Neural cell (in vitro differentiated cells): ENCODE data around the gene ST3GAL4. TPM values are rescaled to one million over a fixed set of nuclear protein-coding genes. Genes with fewer than 3 reads are reported as not detected.

Experiments used
- H2AFZ ChIP-seq: fragments of 200-600, 300-800 bp; sonication (generic), shearing (Covaris generic); 2 replicates; pipeline ENCODE4 v1.6.0; 2014; ENCODE audit warnings: low read depth, mild to moderate bottlenecking, antibody characterized with exemption, low read length, moderate library complexity
- H3F3A ChIP-seq: fragments of 200-600 bp; shearing (Covaris generic); 2 replicates; pipeline ENCODE4 v1.6.1; 2016; ENCODE audit warnings: mild to moderate bottlenecking, moderate library complexity, mixed read lengths, antibody characterized with exemption, low read length; ENCODE audit not compliant: insufficient read depth, poor library complexity, severe bottlenecking
- H3K27ac ChIP-seq: fragments of 200-600, 300-800 bp; sonication (generic), shearing (Covaris generic); 2 replicates; pipeline ENCODE4 v1.5.1; 2014; ENCODE audit warnings: mild to moderate bottlenecking, low read length, moderate library complexity
- H3K27me3 ChIP-seq: fragments of 300-800, 200-600 bp; sonication (generic), shearing (Covaris generic); 2 replicates; pipeline ENCODE4 v1.6.0; 2014; ENCODE audit warnings: mild to moderate bottlenecking, low read depth, low read length, moderate library complexity; ENCODE audit not compliant: insufficient read depth
- H3K36me3 ChIP-seq: fragments of 300-800, 200-600 bp; sonication (generic), shearing (Covaris generic); 2 replicates; pipeline ENCODE4 v1.5.1; 2014; ENCODE audit warnings: mild to moderate bottlenecking, antibody characterized with exemption, low read length, moderate library complexity; ENCODE audit not compliant: insufficient read depth
- H3K4me2 ChIP-seq: fragments of 300-800, 200-600 bp; sonication (generic), shearing (Covaris generic); 2 replicates; pipeline ENCODE4 v1.6.0; 2014; ENCODE audit warnings: mild to moderate bottlenecking, low read length
- H3K4me3 ChIP-seq: fragments of 300-800, 200-600 bp; sonication (generic), shearing (Covaris generic); 2 replicates; pipeline ENCODE4 v1.5.1; 2014; ENCODE audit warnings: mild to moderate bottlenecking, low read length, moderate library complexity
- H3K79me2 ChIP-seq: fragments of 200-600 bp; shearing (Covaris generic); replicated peaks from 2 replicates; pipeline ENCODE4 v1.6.0; 2014; ENCODE audit warnings: mild to moderate bottlenecking, low read length, moderate library complexity; ENCODE audit not compliant: insufficient read depth
- H3K9ac ChIP-seq: fragments of 300-800, 200-600 bp; sonication (generic), shearing (Covaris generic); 2 replicates; pipeline ENCODE4 v1.6.1; 2016; ENCODE audit warnings: mild to moderate bottlenecking, low read length, mixed read lengths
- H3K9me2 ChIP-seq: fragments of 200-600 bp; shearing (Covaris generic); 2 replicates; pipeline ENCODE4 v1.6.1; 2016; ENCODE audit warnings: mild to moderate bottlenecking, low read length, mixed read lengths; ENCODE audit not compliant: insufficient read depth
- H3K9me3 ChIP-seq: fragments of 200-600, 300-800 bp; sonication (generic), shearing (Covaris generic); 2 replicates; pipeline ENCODE4 v1.6.1; 2016; ENCODE audit warnings: mild to moderate bottlenecking, mixed run types, low read length, moderate library complexity, mixed read lengths
- H4K20me1 ChIP-seq: fragments of 200-600 bp; shearing (Covaris generic); 2 replicates; pipeline ENCODE4 v1.6.1; 2016; ENCODE audit warnings: mild to moderate bottlenecking, mixed run types; ENCODE audit not compliant: insufficient read depth
- CTCF ChIP-seq: fragments of 450-650 bp; IDR thresholded peaks from 2 replicates; pipeline ENCODE4 v1.5.1; 2014; ENCODE audit warnings: antibody characterized with exemption, mild to moderate bottlenecking, moderate library complexity; ENCODE audit not compliant: poor library complexity, severe bottlenecking
- EP300 ChIP-seq: fragments of 450-650 bp; conservative IDR thresholded peaks from 2 replicates; pipeline ENCODE4 v1.6.1; 2014; ENCODE audit warnings: antibody characterized with exemption, mild to moderate bottlenecking, moderate library complexity; ENCODE audit not compliant: poor library complexity, severe bottlenecking
- EZH2 ChIP-seq: fragments of 200-600, 300-800 bp; shearing (Covaris generic), sonication (generic); IDR thresholded peaks from 2 replicates; pipeline ENCODE4 v1.6.1; 2014; ENCODE audit warnings: antibody characterized with exemption, low read length, borderline replicate concordance, mild to moderate bottlenecking; ENCODE audit not compliant: insufficient read depth, poor library complexity, severe bottlenecking
- MXI1 ChIP-seq: fragments of 450-650 bp; conservative IDR thresholded peaks from 2 replicates; pipeline ENCODE4 v1.6.1; 2014; ENCODE audit warnings: antibody characterized with exemption, mild to moderate bottlenecking; ENCODE audit not compliant: poor library complexity, severe bottlenecking
- POLR2AphosphoS5 ChIP-seq: IDR thresholded peaks from 2 replicates; pipeline ENCODE4 v1.6.1; 2012
- RAD21 ChIP-seq: fragments of 450-650 bp; conservative IDR thresholded peaks from 2 replicates; pipeline ENCODE4 v1.6.1; 2014; ENCODE audit warnings: antibody characterized with exemption, mild to moderate bottlenecking, moderate library complexity
- SMC3 ChIP-seq: fragments of 450-650 bp; conservative IDR thresholded peaks from 2 replicates; pipeline ENCODE4 v1.6.1; 2014; ENCODE audit warnings: antibody characterized with exemption, mild to moderate bottlenecking, moderate library complexity; ENCODE audit not compliant: poor library complexity
- TAF1 ChIP-seq: IDR thresholded peaks from 2 replicates; pipeline ENCODE4 v1.6.1; 2012; ENCODE audit warnings: low read depth
- polyA plus RNA-seq: library from polyadenylated mRNA; depleted of rRNA; stranded (reverse); fragments of >200 nt; gene quantifications from 2 replicates; pipeline ENCODE4 v1.2.3, GENCODE V29; 2014
- TF ChIP-seq, protein P1 (sequence below): IDR thresholded peaks from 2 replicates; pipeline ENCODE4 v1.6.1; 2012; ENCODE audit warnings: borderline replicate concordance

The ST3GAL4 gene
- polyA plus RNA-seq, 1 donor from 2014 or later: 46.1 TPM

DNA sequence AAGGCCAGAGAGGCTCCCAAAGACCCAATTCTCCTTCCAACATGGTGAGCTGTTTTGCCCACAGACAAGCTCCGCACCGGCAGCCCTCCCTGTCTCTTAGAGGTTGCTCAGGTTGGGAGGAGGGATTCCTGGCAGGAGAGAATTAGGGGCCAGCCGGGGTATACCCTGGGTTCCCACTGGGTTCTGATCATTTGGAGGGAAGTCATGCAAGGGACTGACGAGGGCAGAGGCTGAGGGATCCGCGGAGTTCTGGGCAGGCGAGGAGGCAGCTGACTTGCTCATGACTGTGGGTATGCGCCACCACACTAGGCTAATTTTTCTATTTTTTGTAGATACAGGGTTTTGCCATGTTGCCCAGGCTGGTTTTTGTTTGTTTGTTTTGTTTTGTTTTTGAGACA is 4.6 kb downstream of the ST3GAL4 start:
- Histone ChIP-seq H3K36me3 (no peaks in the 10 kb centered on the region), H3K9me2 (no peaks in the 10 kb centered on the region), H3K27me3 (no peaks in the 10 kb centered on the region), H2AFZ (no peak overlapping the region), H3F3A (no peaks in the 10 kb centered on the region), H3K4me2 (no peak overlapping the region), H3K79me2 (peaks cover 2% of the 10 kb centered on the region), H3K4me3 (no peak overlapping the region), H4K20me1 (no peaks in the 10 kb centered on the region), H3K9me3 (no peaks in the 10 kb centered on the region), H3K27ac (no peak overlapping the region), H3K9ac (no peak overlapping the region)
- no peak for TF ChIP-seq TAF1
- TF ChIP-seq SMC3: no peak
- TF ChIP-seq EP300: no peak
- no peak for TF ChIP-seq MXI1
- TF ChIP-seq POLR2AphosphoS5: no peak
- no peak for TF ChIP-seq EZH2
- no peak for TF ChIP-seq CTCF
- TF ChIP-seq, protein P1, sequence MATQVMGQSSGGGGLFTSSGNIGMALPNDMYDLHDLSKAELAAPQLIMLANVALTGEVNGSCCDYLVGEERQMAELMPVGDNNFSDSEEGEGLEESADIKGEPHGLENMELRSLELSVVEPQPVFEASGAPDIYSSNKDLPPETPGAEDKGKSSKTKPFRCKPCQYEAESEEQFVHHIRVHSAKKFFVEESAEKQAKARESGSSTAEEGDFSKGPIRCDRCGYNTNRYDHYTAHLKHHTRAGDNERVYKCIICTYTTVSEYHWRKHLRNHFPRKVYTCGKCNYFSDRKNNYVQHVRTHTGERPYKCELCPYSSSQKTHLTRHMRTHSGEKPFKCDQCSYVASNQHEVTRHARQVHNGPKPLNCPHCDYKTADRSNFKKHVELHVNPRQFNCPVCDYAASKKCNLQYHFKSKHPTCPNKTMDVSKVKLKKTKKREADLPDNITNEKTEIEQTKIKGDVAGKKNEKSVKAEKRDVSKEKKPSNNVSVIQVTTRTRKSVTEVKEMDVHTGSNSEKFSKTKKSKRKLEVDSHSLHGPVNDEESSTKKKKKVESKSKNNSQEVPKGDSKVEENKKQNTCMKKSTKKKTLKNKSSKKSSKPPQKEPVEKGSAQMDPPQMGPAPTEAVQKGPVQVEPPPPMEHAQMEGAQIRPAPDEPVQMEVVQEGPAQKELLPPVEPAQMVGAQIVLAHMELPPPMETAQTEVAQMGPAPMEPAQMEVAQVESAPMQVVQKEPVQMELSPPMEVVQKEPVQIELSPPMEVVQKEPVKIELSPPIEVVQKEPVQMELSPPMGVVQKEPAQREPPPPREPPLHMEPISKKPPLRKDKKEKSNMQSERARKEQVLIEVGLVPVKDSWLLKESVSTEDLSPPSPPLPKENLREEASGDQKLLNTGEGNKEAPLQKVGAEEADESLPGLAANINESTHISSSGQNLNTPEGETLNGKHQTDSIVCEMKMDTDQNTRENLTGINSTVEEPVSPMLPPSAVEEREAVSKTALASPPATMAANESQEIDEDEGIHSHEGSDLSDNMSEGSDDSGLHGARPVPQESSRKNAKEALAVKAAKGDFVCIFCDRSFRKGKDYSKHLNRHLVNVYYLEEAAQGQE: no peak
- no peak for TF ChIP-seq RAD21

- Histone ChIP-seq H3F3A (no peaks in the 10 kb centered on the region), H2AFZ (no peak overlapping the region), H3K27ac (no peak overlapping the region), H3K9me3 (no peaks in the 10 kb centered on the region), H3K27me3 (no peaks in the 10 kb centered on the region), H3K9ac (no peak overlapping the region), H3K4me2 (no peak overlapping the region), H3K9me2 (no peaks in the 10 kb centered on the region), H4K20me1 (no peaks in the 10 kb centered on the region), H3K36me3 (no peaks in the 10 kb centered on the region), H3K4me3 (no peak overlapping the region), H3K79me2 (no peaks in the 10 kb centered on the region)
- no peak for TF ChIP-seq MXI1
Observed at GRCh38 chr11:126361400-126361799, 5.9 kb downstream of the ST3GAL4 start.
